Lower leg skin (tissue), 4 donors: ENCODE results near the gene STK35. TPM values are rescaled to one million over a fixed set of nuclear protein-coding genes. Genes with fewer than 3 reads are reported as not detected.

Source experiments
- DNase-seq, 2 donors: peaks; one replicate each; pipeline ENCODE4 v3.0.0-alpha.2; 2019; ENCODE audit warnings: low spot score in 2 of 2
- H3K4me3 ChIP-seq: fragments of 200-600 bp; sonication (generic); 2 replicates; pipeline ENCODE4 v1.5.1; 2017; ENCODE audit warnings: mild to moderate bottlenecking, low read depth; ENCODE audit not compliant: poor library complexity, severe bottlenecking
- CTCF ChIP-seq, 3 donors: fragments of 450-650 bp; IDR thresholded peaks; one replicate each; pipeline ENCODE4 v1.5.1; 2016; ENCODE audit warnings: antibody characterized with exemption in 3 of 3, mild to moderate bottlenecking in 3 of 3, moderate library complexity in 2 of 3
- POLR2A ChIP-seq, 2 donors: fragments of 450-650 bp; IDR thresholded peaks; one replicate each; pipeline ENCODE4 v1.6.1; 2016 to 2017; ENCODE audit warnings: antibody characterized with exemption in 2 of 2, mild to moderate bottlenecking in 1 of 2, moderate library complexity in 1 of 2
- WGBS, 2 donors: methylation state at CpG; one replicate each; pipeline ENCODE4 v1.1.5; 2018; 5-methylcytosine and 5-hydroxymethylcytosine counted together
- intact Hi-C: fragments of 100-400 bp; cut with DNase I; formaldehyde crosslinking; loops from one replicate; pipeline ENCODE4 v1.15.0; 2023; ENCODE audit warnings: low total_unique reads
- total RNA-seq, 4 donors: library from RNA; depleted of rRNA; stranded (reverse); fragments of >200 nt; gene quantifications; one replicate each; pipeline ENCODE4 v1.1.0, GENCODE V29; 2016

STK35 gene
- total RNA-seq, 4 donors from 2014 or later: 16.2 to 28.8 (median 21.5) TPM

DNA sequence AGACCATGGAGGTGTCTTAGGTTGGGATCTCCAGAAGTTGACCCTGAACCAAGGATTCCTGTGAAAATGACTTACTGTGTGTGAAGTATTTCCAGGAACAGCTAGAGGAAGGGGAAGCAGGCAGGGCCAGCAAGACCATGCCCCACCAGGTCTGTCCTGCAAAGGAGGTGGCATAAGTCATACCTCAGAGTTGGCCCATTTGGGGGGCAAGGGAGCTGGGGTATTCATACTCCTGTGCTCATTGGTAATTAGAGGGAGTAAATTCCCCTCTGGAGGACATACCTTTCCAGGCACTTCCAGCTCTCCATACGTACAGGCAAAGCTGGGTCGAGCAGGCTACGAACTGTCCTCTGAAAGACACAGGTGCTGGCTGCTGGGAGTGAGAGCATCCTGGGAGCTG lies 72.4 kb downstream of the STK35 start:
- no peak for TF ChIP-seq POLR2A (IDR thresholded peaks at IDR 0.05)
- no peak for TF ChIP-seq CTCF (IDR thresholded peaks at IDR 0.05)
- intact Hi-C loops: loop anchor here (10.0 kb wide), 1 partner anchor 409 kb away; no protein-coding TSS in a partner anchor
- H3K4me3 ChIP-seq: no peak overlapping the region
- 86 to 97% methylated on average over 3 of the region's 3 CpGs for WGBS, 2 donors
- peak in 1 of 2 donors; percentile 74 for DNase-seq

GRCh38 chr20:2176946-2177345 lies 75.3 kb downstream of the STK35 start:
- TF ChIP-seq POLR2A (IDR thresholded peaks at IDR 0.05) (no peak), CTCF (IDR thresholded peaks at IDR 0.05) (no peak)
- 44 to 49% methylated on average over 9 of the region's 9 CpGs for WGBS, 2 donors
- peak in 1 of 2 donors; percentile 42 for DNase-seq
- H3K4me3 ChIP-seq: no peak overlapping the region
- intact Hi-C loops: loop anchor here (10.0 kb wide), 1 partner anchor 412 kb away; no protein-coding TSS in a partner anchor

- TF ChIP-seq CTCF (IDR thresholded peaks at IDR 0.05): no peak
- TF ChIP-seq POLR2A (IDR thresholded peaks at IDR 0.05): no peak
- intact Hi-C loops: loop anchor here (10.0 kb wide), 1 partner anchor 414 kb away; no protein-coding TSS in a partner anchor
- no peak overlapping the region for H3K4me3 ChIP-seq
- 62 to 63% methylated on average over 17 of the region's 17 CpGs for WGBS, 2 donors
- peak in 1 of 2 donors; percentile 76 for DNase-seq
Observed at GRCh38 chr20:2178318-2179232, 76.9 kb downstream of the STK35 start.

GRCh38 chr20:2179233-2179580 lies 77.6 kb downstream of the STK35 start:
- intact Hi-C loops: loop anchor here (10.0 kb wide), 1 partner anchor 414 kb away; no protein-coding TSS in a partner anchor
- peak in 1 of 2 donors; percentile 48 for DNase-seq
- 85 to 87% methylated on average over 10 to 11 of the region's 11 CpGs for WGBS, 2 donors
- no peak for TF ChIP-seq POLR2A (IDR thresholded peaks at IDR 0.05)
- TF ChIP-seq CTCF (IDR thresholded peaks at IDR 0.05): no peak
- no peak overlapping the region for H3K4me3 ChIP-seq

DNA sequence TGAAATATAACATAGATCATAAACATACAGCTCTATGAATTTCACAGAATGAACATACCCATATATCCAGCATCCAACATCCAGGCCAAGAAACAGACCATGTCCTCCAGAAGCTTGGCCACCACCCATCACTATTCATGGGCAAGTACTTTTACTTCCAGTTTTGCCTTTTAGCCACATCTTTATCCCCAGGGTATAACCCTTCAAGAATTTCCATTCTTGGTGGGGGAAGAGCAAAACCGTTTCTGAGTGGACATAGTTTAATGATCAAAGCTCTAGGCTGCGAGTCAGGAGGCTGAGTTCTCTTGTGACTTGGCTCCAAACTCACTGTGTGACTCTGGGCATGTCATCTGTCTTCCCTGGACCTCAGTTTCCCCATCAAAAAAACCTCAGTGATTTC lies 78.3 kb downstream of the STK35 start:
- intact Hi-C loops: loop anchor here (10.0 kb wide), 1 partner anchor 415 kb away; no protein-coding TSS in a partner anchor
- WGBS, 2 donors: 55 to 65% methylated on average over 2 of the region's 2 CpGs
- H3K4me3 ChIP-seq: no peak overlapping the region
- DNase-seq: peak in 1 of 2 donors; percentile 10
- TF ChIP-seq POLR2A (IDR thresholded peaks at IDR 0.05): no peak
- no peak for TF ChIP-seq CTCF (IDR thresholded peaks at IDR 0.05)
